Astrocyte (in vitro differentiated cells and primary cell): ENCODE measurements around the gene ABCG8.

ENCODE experiments used
- EZH2 ChIP-seq: IDR thresholded peaks from 2 replicates; pipeline ENCODE4 v1.6.1; 2012; ENCODE audit warnings: mild to moderate bottlenecking, low read length, inconsistent platforms; ENCODE audit not compliant: insufficient read depth
- TF ChIP-seq, protein P1 (sequence below): IDR thresholded peaks from 2 replicates; pipeline ENCODE4 v1.5.1; 2011; ENCODE audit warnings: low read depth, mild to moderate bottlenecking, inconsistent platforms, low read length, moderate library complexity; ENCODE audit not compliant: insufficient read depth

DNA sequence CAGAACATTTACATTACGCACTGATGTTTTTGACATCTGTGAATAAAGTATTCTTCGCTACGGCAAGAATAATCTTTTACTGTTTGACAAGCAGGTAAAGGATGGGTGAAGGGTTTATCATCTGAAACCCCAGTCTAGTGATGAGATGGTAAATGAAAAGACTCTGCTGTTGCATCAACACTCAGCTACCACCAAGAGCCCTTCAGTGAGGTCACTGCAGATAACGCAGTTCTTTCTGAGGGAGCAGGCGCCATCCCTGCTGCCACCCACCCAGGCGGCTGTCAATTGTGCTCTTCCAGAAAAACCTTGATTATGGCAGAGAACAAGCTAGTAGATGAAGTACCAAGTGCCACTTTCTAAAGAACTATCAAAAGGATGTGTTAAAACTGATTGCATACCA, 58.7 kb downstream of the ABCG8 start:
- TF ChIP-seq, protein P1, sequence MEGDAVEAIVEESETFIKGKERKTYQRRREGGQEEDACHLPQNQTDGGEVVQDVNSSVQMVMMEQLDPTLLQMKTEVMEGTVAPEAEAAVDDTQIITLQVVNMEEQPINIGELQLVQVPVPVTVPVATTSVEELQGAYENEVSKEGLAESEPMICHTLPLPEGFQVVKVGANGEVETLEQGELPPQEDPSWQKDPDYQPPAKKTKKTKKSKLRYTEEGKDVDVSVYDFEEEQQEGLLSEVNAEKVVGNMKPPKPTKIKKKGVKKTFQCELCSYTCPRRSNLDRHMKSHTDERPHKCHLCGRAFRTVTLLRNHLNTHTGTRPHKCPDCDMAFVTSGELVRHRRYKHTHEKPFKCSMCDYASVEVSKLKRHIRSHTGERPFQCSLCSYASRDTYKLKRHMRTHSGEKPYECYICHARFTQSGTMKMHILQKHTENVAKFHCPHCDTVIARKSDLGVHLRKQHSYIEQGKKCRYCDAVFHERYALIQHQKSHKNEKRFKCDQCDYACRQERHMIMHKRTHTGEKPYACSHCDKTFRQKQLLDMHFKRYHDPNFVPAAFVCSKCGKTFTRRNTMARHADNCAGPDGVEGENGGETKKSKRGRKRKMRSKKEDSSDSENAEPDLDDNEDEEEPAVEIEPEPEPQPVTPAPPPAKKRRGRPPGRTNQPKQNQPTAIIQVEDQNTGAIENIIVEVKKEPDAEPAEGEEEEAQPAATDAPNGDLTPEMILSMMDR: no peak
- no peak for TF ChIP-seq EZH2
